GM08714 (cell line): Measurements from ENCODE around the gene FMNL2.

ENCODE experiments used
- H3K4me3 ChIP-seq: fragments of 200-500 bp; sonication (Bioruptor generic); 2 replicates; pipeline ENCODE4 v1.5.1; 2014; ENCODE audit warnings: mild to moderate bottlenecking, low read length, inconsistent platforms
- ZNF274 ChIP-seq: IDR thresholded peaks from 2 replicates; pipeline ENCODE4 v1.6.1; 2012; ENCODE audit warnings: mild to moderate bottlenecking, low read depth, low read length

FMNL2 gene

DNA sequence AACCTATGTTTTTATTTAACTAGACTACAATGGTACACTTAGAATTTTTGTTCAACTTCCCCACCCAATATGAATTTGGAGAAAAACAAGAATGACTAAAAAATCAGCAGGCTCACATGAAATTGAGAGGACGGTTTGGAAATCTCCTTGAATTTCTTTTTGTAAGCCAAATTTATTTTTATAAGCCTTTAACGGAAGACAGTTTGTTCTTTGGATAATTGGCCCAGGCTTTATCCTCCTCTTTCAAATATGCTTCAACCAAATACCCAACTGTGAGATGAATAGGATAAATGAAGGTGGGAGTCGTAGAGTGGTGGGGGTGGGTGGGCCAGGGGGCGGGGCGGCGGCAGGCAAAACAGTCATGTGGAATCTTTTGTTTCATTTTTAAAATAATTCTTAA lies 60.6 kb downstream of the FMNL2 start:
- no peak overlapping the region for H3K4me3 ChIP-seq
- no peak for TF ChIP-seq ZNF274

- no peak overlapping the region for H3K4me3 ChIP-seq
- no peak for TF ChIP-seq ZNF274
Measured at GRCh38 chr2:152396051-152396511, 61.1 kb downstream of the FMNL2 start.

GRCh38 chr2:152396763-152397162 lies 61.8 kb downstream of the FMNL2 start:
- H3K4me3 ChIP-seq = no peak overlapping the region
- no peak for TF ChIP-seq ZNF274

DNA sequence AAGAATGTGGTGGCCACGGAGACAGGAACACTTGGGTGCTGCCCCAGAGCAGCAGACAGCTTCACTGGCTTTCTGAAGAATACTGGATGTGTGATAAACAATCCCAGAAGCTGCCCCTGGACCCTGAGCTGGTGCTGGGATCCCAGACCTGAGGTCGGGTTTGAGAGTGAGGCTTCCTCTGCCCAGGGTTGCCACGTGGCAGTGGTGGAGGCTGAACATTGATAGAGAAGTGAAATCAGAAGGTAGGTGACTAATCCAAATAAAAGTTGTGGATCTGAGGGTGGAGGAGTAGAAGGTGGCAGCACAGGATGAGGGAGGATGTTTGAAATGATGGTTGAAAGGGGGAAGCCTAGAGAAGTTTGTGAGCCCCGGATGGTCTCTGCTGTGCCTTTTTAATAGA lies 64.0 kb downstream of the FMNL2 start:
- no peak for TF ChIP-seq ZNF274

DNA sequence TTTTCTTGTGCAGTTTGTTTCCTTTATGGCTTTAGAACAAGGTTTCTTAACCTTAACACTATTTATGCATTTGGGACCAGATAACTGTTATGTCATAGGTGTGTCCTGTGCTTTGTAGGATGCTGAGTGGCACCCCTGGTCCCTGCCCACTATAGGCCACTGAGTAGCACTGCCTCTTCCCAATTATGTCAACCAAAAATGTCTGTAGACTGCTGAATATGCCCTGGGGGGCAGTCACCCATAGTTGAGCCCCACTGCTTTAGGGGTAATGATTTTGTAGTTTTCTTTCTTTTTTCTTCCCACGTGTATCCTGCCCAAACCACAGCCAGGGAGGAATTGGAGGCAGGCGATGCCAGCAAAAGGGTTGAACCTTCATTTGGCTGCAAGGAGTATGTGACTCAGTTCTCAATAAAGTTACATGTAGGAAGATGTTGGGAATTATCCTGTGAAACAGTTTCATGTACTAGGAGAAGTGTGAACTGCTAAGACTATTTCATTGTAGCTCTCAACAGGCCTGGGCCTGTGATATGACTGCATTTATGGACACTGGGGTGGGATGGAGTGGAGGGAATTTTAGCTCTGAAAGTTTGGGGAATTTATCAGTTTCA lies 65.7 kb downstream of the FMNL2 start:
- no peak for TF ChIP-seq ZNF274
- H3K4me3 ChIP-seq = no peak overlapping the region

More for the DNA sequence above, 64.0 kb downstream of the FMNL2 start:
- no peak overlapping the region for H3K4me3 ChIP-seq

- H3K4me3 ChIP-seq = no peak overlapping the region
- no peak for TF ChIP-seq ZNF274
Measured at GRCh38 chr2:152402780-152403759, 68.1 kb downstream of the FMNL2 start.

DNA sequence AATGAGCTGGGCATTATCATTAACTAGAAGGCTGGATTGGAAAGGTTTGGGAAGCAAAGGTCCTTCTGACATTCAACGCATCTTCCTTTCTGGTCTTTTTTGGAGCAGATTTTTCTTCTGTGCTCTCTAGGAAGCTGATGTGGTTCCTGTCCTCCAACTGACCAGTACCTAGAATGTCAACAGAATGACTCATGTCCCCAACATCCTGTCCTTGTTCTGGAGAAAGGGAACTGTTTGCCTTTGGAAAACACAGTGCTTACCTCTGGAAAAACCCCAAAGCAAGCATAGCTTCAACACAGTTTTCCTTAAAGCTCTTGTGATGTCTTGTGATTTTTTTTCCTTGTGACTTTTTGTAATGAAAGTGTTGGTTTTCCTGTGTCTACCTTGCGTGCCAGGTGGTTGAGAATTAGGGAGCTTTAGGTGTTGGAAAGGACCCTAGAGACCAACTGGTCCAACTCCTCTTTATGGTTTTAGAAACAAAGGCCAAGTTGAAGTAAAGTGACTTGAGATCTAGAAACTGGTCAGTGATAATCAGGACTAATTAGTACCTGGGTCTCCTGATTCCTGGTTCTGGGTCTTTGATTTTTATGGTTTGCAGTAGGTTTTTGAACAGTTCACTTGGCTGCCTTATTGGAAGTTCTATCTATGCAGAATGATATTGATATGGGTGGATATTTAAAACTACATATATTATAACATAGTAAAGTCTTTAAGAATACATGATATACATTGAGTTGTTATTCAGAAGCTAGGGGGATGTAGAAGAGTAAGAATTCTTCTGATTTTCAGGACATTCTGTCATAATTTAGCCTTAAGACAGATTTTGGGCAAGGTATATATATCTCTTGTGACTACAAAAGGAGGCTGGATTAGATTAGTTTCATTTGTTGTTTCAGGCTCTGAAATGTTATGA lies 70.5 kb downstream of the FMNL2 start:
- no peak overlapping the region for H3K4me3 ChIP-seq

DNA sequence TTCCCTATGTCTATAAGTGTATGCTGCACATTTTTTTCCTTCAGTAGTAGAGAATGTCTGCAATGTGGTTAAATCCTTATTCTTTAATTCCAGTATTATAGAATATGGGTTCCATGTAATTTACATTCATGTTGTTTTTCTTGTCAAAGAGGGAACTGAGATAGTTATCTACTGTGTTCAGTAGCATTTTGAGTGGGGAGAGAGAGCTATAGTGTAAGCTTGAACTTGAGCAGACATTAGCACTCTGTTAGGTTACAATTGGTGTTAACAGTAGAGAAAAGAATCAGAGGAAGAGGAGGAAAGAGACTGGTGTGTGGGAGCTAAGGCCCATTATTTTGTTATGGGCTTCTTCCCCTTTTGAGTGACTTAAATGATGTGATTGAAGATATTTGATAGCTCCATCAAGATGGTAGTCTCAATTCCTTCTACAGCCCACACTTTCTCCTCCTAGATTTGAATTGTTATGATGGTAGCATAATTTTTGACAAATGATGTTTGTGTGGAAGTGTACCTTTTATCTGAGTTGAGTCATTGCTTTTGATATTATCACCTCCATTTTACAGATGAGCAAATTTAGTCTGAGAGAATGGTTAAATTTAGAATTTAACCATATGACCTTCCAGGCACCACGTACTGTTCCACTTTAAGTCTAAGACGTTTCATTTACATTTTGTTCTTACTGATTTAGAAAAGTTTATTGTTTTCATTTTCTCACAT lies 71.3 kb downstream of the FMNL2 start:
- TF ChIP-seq ZNF274 = no peak
- no peak overlapping the region for H3K4me3 ChIP-seq

More for the DNA sequence above, 70.5 kb downstream of the FMNL2 start:
- TF ChIP-seq ZNF274 = no peak

GRCh38 chr2:152406836-152407161 lies 71.8 kb downstream of the FMNL2 start:
- no peak overlapping the region for H3K4me3 ChIP-seq

DNA sequence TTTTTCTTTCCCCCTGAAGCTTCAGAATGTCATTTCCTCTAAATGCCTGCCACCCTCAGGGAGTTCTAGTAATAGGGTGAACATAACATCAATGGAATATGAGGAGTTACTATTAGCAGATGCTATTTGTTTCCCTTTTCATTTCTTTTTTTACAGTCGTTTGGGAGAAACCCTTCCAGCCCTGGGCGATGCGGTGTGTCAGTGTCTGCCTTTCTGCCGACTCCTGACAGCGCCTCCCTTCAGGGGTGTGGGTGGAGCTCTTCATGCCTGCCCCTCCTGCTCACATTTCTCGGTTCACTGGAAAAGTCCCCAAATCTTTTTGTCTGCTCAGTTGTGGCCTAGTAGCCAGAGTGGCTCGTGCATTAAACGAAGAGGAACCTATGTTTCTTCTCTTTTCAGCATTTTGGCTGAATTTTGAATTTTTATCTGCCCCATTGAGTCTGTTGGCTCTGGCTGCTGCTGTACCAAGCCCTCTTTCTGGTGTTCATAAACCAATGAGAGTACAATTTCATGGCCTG lies 72.3 kb downstream of the FMNL2 start:
- peak overlapping the region; percentile 38; the same call in 1 of the 2 replicates for H3K4me3 ChIP-seq
- TF ChIP-seq ZNF274 = no peak

More at GRCh38 chr2:152406836-152407161, 71.8 kb downstream of the FMNL2 start:
- TF ChIP-seq ZNF274 = no peak

- H3K4me3 ChIP-seq = peak overlapping the region; percentile 38; the same call in 1 of the 2 replicates
- no peak for TF ChIP-seq ZNF274
Measured at GRCh38 chr2:152407806-152408205, 72.8 kb downstream of the FMNL2 start.

DNA sequence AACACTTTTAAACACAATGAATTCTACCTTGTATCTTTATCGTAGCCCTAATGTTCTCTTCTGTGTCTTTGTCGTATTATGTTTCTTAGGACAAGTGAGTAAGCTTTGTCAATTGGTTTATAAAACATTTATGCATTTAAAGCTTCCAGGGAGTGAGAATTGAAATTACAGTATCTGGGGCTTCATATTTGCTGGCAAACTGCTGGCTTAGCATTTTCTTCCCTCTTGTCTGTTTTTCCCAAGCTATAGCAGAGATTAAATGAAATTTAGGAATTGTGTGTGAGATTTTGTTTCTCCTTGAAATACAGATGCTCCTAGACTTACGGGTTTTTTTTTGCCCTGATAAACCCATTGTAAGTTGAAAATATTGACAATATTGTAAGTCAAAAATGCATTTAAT lies 73.3 kb downstream of the FMNL2 start:
- no peak overlapping the region for H3K4me3 ChIP-seq
- no peak for TF ChIP-seq ZNF274
